WI38 (cell line): ENCODE data around the gene TMED6.

Source experiments
- H3K4me3 ChIP-seq: 2 replicates; pipeline ENCODE4 v1.5.1; 2011; ENCODE audit warnings: low read depth, mild to moderate bottlenecking, control low read depth, low read length
- TF ChIP-seq, protein P1 (sequence below): IDR thresholded peaks from 2 replicates; pipeline ENCODE4 v1.5.1; 2012; ENCODE audit warnings: low read depth, mild to moderate bottlenecking, control low read depth, low read length

TMED6 gene

GRCh38 chr16:69339289-69340094 is 12.1 kb downstream of the TMED6 start, which contains the start of the genes COG8 and NIP7:
Gene COG8, minus strand, starts transcription at chr16:69339564. Its CDS starts 12 bp downstream, at chr16:69339552.
Gene NIP7, plus strand, starts transcription at chr16:69339772. Its CDS starts 58 bp downstream, at chr16:69339830.
- peak within 1 kb of the TSS; percentile 99 for H3K4me3 ChIP-seq
- TF ChIP-seq, protein P1, sequence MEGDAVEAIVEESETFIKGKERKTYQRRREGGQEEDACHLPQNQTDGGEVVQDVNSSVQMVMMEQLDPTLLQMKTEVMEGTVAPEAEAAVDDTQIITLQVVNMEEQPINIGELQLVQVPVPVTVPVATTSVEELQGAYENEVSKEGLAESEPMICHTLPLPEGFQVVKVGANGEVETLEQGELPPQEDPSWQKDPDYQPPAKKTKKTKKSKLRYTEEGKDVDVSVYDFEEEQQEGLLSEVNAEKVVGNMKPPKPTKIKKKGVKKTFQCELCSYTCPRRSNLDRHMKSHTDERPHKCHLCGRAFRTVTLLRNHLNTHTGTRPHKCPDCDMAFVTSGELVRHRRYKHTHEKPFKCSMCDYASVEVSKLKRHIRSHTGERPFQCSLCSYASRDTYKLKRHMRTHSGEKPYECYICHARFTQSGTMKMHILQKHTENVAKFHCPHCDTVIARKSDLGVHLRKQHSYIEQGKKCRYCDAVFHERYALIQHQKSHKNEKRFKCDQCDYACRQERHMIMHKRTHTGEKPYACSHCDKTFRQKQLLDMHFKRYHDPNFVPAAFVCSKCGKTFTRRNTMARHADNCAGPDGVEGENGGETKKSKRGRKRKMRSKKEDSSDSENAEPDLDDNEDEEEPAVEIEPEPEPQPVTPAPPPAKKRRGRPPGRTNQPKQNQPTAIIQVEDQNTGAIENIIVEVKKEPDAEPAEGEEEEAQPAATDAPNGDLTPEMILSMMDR: peak; percentile 65

GRCh38 chr16:69338557-69339288 is 12.9 kb downstream of the TMED6 start:
- H3K4me3 ChIP-seq: peak overlapping the region; percentile 99
- TF ChIP-seq, protein P1: no peak

- TF ChIP-seq, protein P1: no peak
Observed at GRCh38 chr16:69334696-69335095, 16.9 kb downstream of the TMED6 start.

DNA sequence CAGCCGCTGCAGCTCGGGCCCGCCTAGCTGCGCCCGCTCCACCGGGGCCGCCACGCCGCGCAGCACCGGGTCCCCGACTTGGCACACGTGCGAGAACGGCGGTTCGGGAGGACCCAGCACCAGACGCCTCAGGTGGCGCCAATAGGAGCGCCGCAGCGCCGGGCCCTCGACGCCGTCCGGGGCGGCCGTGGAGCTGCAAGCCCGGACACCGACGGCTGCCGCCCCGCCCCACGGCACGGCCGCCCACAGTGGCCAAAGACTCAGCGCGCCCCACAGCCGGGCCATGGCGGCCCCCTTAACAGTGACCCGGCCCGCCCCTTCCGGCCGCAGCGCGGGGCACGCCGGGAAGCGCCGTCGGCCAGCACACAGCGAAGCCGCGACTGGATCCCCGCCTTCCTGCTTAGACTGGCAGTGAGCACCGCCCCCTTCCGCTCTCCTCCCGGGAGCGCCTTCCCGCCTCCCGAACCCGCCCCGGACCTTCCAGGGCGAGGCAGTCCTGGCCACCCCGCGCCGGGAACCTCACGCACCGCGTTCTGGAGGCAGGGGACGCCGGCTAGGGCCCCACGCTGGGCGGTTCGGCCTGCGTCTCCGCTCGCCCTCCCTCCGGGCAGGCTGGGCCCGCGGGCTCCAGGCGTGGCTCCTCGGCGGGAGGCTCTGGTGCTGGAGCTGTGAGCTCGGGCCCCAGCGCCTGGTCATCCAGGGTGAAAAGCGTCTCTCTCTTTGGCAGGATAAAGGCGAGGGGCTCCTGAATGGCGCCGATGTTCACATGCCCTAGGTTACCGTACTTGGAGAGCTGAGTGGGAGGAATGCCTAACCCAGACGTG is 21.1 kb downstream of the TMED6 start, which contains the start of gene PDF:
Gene PDF (minus strand): TSS at position 303 of the 824 bp plus-strand sequence. CDS start 18 bp downstream, at position 285.
- H3K4me3 ChIP-seq: peak within 1 kb of the TSS; percentile 73
- TF ChIP-seq, protein P1: no peak

More at GRCh38 chr16:69334696-69335095, 16.9 kb downstream of the TMED6 start:
- H3K4me3 ChIP-seq: no peak overlapping the region

- TF ChIP-seq, protein P1: no peak
- peak overlapping the region; percentile 73 for H3K4me3 ChIP-seq
Observed at GRCh38 chr16:69329369-69330285, 22.0 kb downstream of the TMED6 start.

- TF ChIP-seq, protein P1: no peak
- peak overlapping the region; percentile 73 for H3K4me3 ChIP-seq
Observed at GRCh38 chr16:69328854-69329316, 22.7 kb downstream of the TMED6 start.
